ENCODE measurements around the gene UXT.

UXT gene

DNA sequence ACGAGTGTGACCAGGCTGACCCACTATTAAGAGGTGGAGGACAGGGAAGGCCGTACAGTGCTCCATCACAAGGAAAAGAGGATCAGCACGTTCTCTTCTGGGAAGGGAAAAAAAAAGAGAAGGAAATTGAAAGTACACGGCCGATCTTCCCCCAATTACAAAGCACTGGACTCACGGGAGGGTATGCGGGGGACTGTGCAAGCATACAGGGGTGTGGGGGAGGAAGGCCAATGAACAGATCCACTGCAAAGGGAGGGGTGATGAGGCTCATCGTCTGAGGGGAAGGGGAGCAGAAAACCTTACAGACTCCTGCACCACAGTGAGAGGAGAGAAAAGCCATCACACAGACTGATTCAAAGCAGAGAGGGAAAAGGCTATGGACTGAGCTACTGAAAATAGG is 9.7 kb downstream of the UXT start:
- no peak for DNase-seq

DNA sequence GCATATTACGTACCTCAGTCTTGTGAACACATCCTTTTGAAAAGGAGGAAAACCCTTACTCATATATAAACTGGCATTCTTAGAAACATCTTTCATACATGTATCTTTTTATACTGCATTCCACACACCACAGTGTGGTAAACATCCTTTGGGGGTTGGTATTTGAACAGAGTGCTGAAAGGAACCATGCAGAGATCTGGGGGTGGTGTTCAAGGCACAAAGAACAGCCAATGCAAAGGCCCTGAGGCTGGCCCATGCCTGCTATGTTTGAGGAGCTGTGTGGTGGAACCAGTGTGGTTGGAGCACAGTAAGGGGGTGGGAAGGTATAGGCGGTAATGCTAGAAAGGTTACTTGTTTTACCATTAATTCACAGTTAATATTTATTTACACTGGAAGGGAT is 10.6 kb downstream of the UXT start:
- DNase-seq, result no peak

DNA sequence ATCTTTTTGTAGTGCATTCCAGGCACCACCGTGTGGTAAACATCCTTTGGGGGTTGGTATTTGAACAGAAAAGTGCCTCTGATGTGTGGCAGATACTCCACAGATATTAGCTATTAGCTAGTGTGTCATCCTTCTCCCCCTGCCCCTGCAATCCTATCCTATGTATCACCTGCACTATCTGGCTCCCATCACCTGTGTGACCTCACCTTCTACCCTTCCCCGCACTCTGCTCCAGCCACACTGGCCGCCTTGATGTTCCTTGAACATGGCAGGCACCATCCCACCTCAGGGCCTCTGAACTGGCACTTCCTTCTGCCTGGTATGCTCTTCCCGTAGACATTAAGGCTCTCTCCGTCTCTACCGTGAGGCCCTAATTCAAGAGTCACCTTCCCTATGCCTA is 12.3 kb downstream of the UXT start:
- DNase-seq, result no peak

DNA sequence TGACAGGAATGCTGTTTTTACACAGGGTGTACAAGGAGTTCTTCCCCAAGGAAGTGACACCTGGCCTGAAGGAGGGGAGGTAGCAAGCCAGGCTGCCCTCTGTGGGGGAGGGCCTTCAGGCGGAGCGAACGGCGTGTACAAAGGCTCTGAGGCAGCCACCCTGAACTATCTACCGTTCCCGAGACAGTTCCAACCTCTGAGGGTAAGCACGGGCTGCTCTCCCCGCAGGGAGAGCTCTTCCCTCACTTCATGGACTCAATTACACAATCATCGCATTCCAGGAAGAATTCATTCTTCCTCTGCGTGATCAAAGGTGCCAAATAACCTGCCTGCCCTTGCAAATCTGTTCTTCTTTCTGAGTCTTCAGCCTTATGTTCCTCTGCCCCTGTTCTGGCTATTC is 13.4 kb downstream of the UXT start:
- no peak for DNase-seq

DNA sequence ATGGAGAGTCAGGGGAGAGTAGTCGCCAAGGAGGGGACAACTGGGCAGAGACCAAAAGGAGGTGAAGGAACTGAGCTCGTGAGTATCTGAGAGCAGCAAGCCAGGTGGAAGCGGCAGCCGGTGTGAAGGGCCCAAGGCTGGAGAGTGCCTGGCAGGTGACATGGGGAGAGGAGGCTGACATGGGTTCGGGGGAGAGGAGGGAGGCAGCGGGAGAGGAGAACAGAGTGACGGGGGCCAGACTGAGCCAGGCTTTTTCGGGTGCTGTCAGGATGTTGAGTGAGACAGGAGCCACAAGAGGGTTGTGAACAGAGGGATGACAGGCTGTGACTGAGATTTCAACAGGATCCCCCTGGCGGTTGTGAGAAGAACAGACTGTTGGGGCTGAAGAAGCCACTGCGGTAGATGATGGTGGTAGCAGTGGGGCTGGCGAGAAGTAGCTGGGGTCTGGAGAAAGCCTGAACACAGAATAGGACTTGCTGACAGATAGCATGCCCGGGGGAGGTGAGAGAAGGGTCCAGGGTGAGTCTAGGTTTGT is 14.4 kb downstream of the UXT start:
- DNase-seq, result peak; percentile 13

DNA sequence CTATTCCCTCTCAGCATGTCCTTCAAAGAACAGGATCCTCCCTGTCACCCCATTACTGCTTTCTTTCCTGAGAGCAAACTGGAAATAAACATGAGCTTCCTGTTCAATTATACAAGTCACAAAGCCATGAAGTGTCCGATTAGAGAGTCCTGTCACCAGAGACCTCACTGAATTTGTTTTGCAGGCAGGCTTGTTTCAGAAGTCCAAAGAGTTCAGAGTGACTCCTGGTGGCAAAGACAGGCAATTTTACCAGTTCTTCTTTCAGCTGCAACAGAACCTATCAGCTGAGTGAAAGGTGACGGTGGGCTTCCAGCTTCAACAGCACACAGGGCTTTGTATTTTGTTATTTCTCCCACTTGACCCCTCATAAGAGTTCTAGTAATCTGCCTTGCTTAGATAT is 15.1 kb downstream of the UXT start:
- no peak for DNase-seq

DNA sequence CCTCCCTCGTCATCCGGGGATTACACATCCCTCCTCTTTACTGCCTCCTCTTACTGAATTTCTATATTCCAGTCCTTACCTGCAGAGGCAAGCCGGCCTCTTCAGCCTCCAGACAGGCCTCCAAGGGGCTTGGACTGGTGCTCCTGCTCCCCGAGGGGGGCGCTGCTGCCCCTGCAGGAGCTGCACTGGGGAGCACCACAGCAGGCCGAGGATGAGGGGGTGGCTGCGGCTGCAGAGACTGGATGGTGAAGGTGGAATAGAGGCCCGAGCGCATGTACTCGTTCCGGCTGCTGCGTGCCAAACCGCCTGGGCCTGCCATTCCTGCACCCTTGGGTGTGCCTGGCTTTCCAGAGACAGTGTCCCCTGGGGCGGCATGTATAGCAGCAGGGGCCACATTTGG is 20.2 kb downstream of the UXT start:
- no peak for DNase-seq

DNA sequence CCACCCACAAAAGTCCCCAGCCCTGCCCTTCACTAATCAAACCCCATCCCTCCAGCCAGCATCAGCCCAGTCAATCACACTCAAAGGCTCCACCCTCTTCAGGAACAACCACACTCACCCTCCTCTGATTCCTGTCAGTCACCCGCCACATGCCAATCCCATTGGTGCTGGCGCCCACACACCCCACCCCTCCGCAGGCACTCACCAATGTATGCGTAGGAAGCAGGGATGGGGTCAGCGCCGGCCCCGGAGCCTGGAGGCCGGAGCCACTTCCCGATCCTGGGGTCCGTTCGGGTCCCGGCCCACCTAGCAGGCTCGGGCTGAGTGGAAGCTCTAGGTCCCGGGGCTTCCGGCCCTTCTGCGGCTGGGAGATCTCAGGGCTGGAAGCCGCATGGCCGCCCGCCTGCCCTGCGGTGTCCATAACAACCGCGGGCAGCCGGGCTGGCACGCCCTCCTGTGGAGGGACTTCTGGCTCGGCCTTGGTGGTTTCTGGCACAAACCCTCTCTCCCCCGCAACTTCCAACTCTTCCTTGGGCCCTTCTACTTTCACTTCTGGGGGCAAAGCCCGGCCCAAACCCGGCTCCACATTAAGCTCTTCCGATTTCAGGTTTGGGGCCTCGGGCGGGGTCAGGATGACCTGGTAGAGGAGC is 21.3 kb downstream of the UXT start:
- DNase-seq, result peak; percentile 29

DNA sequence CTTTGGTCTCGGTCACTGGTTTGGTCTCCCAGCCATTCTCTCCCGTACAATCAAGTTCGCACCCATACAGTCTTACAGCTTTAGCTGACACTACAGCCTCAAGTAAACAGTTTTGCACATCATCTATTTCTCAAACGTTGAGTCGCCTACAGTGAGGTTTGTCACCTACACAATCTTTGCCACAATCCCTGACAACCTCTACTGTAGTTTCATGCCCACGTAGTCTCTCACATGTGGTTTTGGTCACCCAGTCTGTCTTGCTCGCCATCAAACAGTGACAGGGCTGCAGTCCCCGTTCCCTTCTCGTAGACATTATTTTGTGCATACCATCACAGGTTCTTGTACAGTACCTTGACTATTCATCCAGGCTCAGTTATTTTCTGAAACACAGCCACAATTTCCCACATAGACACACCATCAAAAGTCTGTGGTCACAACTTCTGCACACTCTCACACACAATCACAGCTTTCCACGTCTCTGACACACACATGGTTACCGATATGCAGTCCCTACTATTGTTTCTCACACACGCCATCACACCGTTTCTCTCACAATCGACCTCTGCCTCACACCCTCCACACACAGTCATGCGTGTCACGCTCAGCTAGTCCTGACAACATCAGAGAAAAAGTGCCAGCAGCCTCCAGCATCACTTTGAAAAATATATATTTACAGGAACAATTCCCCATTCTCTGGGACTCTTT is 24.0 kb downstream of the UXT start:
- no peak for DNase-seq

DNA sequence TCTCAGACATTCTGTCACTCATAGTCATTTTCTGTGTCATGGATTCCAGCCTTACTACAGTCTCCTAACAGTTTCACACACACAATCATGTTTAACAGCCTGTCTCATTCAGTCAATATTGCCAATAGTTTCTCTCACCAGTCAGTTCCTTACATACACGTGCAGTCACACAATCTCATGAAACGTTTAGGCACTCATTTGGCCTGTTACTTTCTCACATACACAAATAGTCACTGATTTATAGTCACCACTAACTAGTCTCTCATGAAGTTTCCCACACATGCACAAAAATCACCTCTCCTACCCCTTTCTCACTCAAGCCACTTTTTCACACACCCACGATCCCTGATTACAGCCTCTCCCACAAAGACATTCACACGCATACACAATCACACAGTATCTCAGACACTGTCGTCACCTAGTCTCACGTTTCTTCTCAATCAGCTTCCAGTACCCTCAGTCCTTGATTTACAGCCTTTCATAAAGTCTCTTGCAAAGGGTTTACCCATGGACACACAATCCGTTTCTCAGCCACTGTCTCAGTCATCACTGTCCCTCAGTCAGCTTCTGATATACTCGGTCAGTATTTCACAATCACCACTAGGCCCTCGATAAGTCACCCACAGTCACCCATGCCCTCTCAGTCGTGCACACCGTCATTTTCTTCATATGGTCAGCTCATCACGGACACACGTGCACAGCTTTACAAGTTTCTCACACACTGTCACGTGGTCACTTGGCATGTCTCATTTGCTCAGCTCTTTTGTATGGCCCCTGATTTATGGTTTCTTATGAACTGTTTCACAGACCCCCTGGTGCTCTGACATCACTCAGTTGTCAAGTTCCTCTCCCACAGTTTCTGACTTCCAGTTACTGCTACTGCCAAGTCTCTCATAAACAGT is 25.0 kb downstream of the UXT start:
- DNase-seq, result no peak

DNA sequence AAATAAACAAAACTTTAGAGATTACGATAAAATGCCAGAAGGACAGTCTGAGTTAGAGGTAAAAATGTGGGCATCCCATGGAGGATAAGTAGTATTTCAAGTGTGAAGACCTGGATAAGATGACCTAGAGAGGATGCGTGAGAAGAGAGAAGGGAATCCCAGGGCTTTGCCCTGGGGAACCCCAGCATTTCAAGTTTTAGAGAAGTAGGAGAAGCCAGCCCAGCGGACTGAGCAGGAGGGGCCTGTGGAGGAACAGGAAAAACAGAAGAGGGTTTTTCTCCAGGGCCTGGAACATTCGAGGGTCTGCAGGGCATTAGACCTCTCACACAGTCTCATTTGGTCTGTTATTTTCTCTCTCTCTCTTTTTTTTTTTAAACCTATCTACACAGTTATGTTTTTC is 26.3 kb downstream of the UXT start:
- DNase-seq, result no peak

DNA sequence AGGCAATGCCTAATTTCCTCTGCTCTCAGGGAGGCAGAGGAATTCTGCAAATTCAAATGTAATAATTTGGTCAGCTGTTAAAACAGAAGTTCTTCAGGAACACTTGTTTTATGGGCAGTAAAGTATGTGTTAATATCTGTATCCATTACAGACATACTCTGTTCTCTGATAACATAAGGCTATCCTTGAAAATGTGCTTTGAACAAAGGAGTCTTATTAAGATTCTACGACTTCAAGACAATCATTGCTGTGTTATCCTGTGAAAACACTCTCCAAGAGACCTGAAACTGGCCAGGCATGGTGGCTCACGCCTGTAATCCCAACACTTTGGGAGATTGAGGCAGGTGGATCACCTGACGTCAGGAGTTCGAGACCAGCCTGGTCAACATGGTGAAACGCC is 27.3 kb downstream of the UXT start:
- DNase-seq, result no peak

DNA sequence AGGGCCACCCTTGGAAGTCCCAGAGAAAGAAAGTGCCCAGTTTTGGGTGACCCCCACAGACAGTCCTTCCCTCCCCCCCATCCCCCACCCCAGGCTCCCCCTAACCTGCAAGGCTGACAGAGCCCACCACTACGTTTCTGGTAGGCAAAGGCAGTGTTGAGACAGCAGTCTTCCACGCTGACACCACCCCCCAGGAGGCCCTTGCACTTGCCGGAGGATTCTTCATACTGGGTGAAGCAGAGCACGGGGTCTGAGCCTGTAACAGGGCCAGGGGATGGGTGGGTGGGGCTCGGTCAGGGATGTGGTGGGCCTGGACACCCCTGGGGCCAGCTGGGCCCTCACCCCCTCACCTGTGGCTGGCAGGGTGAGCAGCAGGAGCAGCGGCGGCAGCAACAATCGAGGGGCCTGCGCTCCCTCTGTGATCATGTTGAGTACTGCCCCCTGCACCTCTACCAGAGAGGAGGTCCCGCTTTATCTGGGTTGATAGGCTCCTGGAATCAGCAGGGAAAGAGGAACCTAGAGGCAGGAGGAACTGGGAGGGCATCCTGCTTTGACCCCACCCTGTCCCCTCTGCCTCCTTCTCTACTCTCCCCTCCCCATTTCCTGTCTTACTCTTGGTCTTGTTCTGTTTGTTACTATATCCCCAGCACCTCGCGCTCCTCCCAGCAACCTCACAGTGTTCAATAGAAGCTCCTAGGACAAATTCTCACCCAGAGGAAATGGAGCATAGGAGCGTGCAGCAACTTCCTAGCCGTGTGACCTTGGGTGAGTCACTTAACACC is 29.4 kb downstream of the UXT start, which contains the start of gene CFP:
Gene CFP, minus strand, starts transcription at position 512 of the 782 bp plus-strand sequence. Its CDS starts 86 bp downstream, at position 426.
- DNase-seq, result no peak

DNA sequence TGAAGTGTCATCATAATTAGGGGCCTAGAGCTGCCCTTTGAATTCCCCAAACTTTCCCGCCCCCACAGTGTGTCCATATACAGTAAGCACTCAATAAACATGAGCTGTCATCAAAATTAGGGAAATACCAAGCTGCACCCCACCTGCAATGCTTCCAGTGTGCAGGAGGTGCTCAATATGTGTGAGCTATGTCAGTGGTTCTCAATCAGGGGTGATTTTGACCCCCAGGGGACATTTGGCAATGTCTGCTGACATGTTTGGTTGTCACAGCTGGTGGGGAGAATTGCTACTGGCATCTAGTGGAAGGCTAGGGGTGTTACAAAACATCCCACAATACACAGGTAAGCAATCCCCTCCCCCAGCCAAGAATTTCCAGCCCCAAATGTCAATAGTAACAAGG is 30.0 kb downstream of the UXT start:
- no peak for DNase-seq

DNA sequence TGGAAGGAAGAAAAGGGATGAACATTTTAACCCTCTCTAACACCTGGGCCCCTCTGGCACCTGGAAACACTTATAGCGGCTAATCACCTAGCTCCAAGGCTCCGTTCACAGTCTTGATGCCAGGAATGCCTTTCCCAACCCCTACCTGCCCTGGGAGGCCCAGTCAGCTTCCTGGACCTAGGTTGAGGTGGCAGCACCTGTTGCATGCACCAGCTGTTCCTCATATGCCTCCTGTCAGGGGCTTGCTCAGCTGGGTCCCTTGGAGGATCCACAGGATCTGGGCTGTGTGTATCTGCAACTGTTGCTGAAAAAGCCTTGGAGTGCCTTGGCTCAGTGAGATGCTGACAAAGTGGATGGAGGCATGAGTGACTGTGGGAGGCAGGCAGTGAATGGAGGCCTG is 33.6 kb downstream of the UXT start:
- DNase-seq, result no peak

DNA sequence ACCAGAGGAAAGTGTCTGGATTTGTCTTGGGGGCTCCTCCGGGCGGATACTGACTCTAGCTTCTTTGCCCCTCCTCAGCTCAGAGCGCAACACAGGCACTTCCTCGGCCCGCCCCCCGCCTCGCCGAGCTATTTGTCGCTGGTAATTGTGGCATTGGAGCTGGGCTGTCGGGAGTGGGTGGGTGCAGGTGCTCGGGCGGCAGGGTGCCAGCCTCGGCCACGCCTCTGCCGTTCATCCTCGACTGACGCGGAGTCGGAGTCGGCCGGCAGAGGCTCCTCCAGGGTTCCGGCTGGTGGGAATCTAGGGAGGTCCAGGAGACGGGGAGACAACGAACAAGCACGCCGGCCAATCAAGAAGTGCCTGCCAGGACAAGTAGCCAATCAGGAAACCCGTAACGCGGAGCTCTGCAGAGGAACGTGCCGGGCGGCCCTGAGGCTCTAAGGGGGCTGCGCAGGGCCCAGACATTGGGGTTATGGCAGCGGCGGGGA is 35.4 kb downstream of the UXT start:
- peak; percentile 41 for DNase-seq

DNA sequence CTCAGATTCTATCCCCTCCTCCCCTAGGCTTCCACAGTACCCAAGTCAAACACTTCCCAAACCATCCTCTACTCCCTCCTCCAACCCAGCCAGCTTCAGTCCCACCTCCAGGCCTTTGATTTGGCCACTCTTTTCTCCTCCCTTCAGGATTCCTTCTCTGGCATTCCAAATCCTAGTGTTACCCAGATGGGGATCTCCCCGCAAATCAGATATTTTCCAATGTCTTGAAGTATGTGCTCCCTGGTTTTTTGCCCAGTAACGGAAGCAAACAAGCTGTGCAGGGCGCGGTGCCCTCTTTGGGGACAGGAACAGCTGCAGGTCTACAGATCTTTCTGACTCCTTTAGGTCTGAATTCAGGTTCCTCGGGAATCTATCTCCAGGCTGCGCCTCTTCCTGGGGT is 37.1 kb downstream of the UXT start:
- DNase-seq, result no peak

DNA sequence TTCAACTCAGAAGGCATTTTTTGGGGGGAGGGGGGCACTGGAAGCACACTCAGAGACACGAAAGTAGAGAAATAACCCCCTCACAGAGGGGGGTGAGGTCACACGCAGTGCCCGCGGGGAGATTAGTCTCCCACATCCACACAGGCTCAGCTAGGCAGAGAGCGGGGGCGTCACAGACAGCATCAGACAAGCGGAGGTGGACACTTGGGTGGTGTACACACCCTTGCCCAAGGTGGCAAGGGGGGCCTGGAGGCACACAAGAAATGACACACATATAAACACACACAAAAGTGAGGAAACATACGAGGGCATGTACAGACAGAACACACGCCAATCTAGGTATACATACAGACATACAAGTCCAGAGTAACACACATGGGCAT is 38.7 kb downstream of the UXT start:
- no peak for DNase-seq

DNA sequence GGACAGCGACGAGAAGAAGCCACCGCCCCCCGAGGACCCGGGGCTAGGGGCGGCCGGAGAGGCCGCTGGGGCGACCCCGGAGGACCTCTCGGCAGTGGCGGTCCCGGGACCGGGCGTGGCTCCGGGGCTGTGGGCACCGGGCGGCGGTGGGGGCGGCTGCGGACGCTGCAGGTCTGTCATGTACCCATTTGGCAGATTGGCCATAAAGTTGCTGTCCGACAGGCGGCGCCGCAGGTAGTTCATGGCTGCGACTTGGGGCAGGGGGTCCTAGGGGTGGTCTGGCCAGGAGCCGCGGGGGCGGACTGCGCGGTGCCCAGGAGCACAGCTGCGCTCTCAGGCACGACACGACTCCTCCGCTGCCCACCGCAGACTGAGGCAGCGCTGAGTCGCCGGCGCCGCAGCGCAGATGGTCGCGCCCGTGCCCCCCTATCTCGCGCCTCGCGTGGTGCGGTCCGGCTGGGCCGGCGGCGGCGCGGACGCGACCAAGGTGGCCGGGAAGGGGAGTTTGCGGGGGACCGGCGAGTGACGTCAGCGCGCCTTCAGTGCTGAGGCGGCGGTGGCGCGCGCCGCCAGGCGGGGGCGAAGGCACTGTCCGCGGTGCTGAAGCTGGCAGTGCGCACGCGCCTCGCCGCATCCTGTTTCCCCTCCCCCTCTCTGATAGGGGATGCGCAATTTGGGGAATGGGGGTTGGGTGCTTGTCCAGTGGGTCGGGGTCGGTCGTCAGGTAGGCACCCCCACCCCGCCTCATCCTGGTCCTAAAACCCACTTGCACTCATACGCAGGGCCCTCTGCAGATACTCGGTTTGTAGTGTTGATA is 39.3 kb downstream of the UXT start, which contains the start of gene SYN1:
Gene SYN1, minus strand, starts transcription at position 372 of the 817 bp plus-strand sequence. Its CDS starts 129 bp downstream, at position 243.
- peak; percentile 76 for DNase-seq

DNA sequence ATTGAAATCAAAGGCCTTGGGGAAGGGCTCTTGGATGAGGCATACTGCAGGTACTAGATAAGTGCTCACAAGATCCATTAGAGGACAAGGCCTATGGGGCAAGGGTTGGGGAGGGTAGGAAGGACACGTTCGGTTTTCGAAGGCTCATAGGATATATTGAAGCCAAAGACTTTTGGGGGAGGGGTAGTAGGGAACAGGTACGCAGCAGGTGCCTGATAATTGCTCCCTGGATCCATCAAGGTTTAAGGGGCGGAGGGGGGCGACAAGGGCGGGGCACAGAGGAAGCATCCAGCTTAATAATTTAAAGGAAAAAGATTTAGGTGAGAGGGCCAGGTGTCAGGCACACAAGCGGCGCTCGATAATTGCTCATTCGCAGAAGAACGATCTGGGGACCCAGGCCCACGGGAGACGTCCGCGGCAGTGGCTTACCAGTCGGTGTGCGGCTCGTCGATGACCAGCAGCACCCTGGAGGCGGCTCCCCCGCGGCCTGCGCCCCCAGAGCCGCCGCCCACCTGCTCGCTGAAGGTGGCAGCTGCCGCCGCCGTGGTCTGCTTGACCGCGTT is 40.0 kb downstream of the UXT start:
- DNase-seq, result no peak

DNA sequence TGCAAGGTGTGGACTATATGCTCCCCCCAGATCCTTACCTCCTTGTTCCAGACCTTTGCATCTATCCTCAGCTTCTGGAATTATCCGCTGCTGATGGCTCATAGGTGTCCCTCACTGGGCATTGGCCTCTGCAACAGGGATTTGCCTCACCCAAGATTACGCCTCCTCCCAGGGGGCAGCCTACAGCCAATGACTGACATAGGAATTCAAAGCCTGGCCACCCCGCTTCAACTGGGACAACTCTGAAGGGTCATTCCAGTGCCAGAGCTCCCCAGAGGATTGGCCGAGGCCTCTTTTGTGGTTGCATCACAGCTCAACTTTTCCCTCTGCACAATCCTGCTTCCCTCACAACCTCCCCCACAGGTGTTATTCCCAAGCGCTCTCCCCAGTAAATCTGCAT is 44.4 kb downstream of the UXT start:
- no peak for DNase-seq

All from central memory CD4-positive, alpha-beta T cell (primary cell).